Esophagus muscularis mucosa (tissue), 4 donors: Measurements from ENCODE around the gene STK32B. TPM values are rescaled to one million over a fixed set of nuclear protein-coding genes. Genes with fewer than 3 reads are reported as not detected.

Experiments used
- DNase-seq: peaks from one replicate; pipeline ENCODE4 v3.0.0-alpha.2; 2017; ENCODE audit errors: extremely low spot score
- H3K27ac ChIP-seq, 4 donors: fragments of 200-600 bp; sonication (generic); replicated peaks in 1 of 4; 1 replicate in 3 of 4; 2 replicates in 1 of 4; pipeline ENCODE4 v1.5.1; 2016 to 2019; ENCODE audit warnings: mild to moderate bottlenecking in 1 of 4
- H3K27me3 ChIP-seq, 4 donors: fragments of 200-600 bp; sonication (generic); one replicate each; pipeline versions ENCODE4 v1.5.1 to v1.6.0; 2016 to 2019
- H3K36me3 ChIP-seq, 4 donors: fragments of 200-600 bp; sonication (generic); one replicate each; pipeline ENCODE4 v1.5.1; 2016 to 2019
- H3K4me1 ChIP-seq, 4 donors: fragments of 200-600 bp; sonication (generic); one replicate each; pipeline ENCODE4 v1.5.1; 2016 to 2019
- H3K4me3 ChIP-seq, 4 donors: fragments of 200-600 bp; sonication (generic); 1 replicate in 2 of 4; 2 replicates in 2 of 4; pipeline ENCODE4 v1.5.1; 2016 to 2019; ENCODE audit warnings: mild to moderate bottlenecking in 4 of 4, moderate library complexity in 1 of 4
- H3K9me3 ChIP-seq, 4 donors: fragments of 200-600 bp; sonication (generic); 1 replicate in 3 of 4; 2 replicates in 1 of 4; pipeline ENCODE4 v1.5.1; 2016 to 2019
- EP300 ChIP-seq: sonication (generic); formaldehyde crosslinking; IDR thresholded peaks from one replicate; pipeline ENCODE4 v1.6.1; 2017; ENCODE audit warnings: antibody characterized with exemption
- POLR2A ChIP-seq: fragments of 450-650 bp; IDR thresholded peaks from one replicate; pipeline ENCODE4 v1.6.1; 2017; ENCODE audit warnings: antibody characterized with exemption, moderate library complexity, mild to moderate bottlenecking, low read depth
- POLR2AphosphoS5 ChIP-seq, 2 donors: sonication (generic); formaldehyde crosslinking; IDR thresholded peaks; one replicate each; pipeline ENCODE4 v1.6.1; 2017; ENCODE audit warnings: antibody characterized with exemption in 2 of 2
- WGBS: methylation state at CpG from one replicate; pipeline ENCODE4 v1.1.5; 2018; 5-methylcytosine and 5-hydroxymethylcytosine counted together
- intact Hi-C: fragments of 100-400 bp; cut with DNase I; formaldehyde crosslinking; loops from one replicate; pipeline ENCODE4 v1.15.1; 2023
- total RNA-seq, 4 donors: library from RNA; depleted of rRNA; stranded (reverse); fragments of >200 nt; gene quantifications; one replicate each; pipeline versions ENCODE4 v1.1.0 to v1.2.1, GENCODE V29; 2016
- TF ChIP-seq, protein P1 (sequence below), 3 experiments: fragments of 200-600 bp in 2 of 3; fragments of 450-650 bp in 1 of 3; sonication (generic) in 2 of 3; IDR thresholded peaks; one replicate each; pipeline ENCODE4 v1.5.1; 2017 to 2019; ENCODE audit warnings: antibody characterized with exemption in 3 of 3, mild to moderate bottlenecking in 2 of 3, moderate library complexity in 1 of 3

STK32B gene
- total RNA-seq, 4 donors from 2014 or later, result 1.7 to 3.8 (median 2.7) TPM

DNA sequence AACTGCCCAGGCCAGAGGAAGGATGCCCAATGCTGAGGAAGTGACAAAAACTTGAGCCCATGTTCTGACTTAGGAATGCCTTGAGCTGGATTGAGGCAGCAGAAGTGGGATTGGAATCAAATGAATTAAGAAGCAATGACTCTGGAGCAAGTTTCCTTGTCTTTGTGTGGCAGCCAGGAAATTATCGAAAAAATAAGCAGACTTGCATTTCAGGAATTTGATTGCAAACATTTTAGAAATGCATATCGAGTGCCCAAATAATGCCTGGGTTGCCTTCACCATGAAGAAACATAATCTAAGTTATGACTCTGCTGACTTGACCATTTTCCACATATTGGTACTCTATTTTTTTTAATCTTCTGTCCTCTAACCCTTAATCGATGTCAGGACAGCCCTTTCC lies 41.5 kb upstream of the STK32B start:
- DNase-seq, result no peak
- WGBS, result 83% methylated on average over 3 of the region's 3 CpGs
- H3K36me3 ChIP-seq, result no peaks in the 10 kb centered on the region
- TF ChIP-seq EP300, result no peak
- no peak for TF ChIP-seq POLR2AphosphoS5 (IDR thresholded peaks at IDR 0.05)
- peaks cover 0 to 7% (median 0%) of the 10 kb centered on the region in 4 donors for H3K27me3 ChIP-seq
- H3K4me1 ChIP-seq, result no peaks in the 10 kb centered on the region
- intact Hi-C loops, result no loop called here
- H3K27ac ChIP-seq, result no peak overlapping the region
- no peaks in the 10 kb centered on the region for H3K9me3 ChIP-seq
- no peak overlapping the region for H3K4me3 ChIP-seq

DNA sequence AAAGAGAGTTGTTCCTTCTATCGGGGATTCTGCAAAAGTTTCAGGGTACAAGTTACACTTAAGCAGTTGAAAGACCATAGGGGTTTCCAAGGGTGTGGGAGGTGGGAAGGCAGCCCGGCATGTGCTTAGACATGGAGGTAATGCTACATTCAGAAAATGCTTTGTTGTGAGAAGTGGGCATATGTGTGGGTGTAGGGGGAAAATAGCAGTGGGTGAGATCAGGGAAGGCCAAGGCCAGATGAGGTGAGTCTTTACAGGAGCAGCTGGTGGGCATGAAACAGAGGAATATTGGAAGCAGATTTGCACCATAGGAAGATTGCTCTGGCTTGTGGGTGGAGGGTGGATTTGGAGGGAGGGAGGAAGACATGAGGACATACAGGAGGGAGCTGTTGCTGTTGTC lies 40.3 kb upstream of the STK32B start:
- 86% methylated on average over 2 of the region's 2 CpGs for WGBS

DNA sequence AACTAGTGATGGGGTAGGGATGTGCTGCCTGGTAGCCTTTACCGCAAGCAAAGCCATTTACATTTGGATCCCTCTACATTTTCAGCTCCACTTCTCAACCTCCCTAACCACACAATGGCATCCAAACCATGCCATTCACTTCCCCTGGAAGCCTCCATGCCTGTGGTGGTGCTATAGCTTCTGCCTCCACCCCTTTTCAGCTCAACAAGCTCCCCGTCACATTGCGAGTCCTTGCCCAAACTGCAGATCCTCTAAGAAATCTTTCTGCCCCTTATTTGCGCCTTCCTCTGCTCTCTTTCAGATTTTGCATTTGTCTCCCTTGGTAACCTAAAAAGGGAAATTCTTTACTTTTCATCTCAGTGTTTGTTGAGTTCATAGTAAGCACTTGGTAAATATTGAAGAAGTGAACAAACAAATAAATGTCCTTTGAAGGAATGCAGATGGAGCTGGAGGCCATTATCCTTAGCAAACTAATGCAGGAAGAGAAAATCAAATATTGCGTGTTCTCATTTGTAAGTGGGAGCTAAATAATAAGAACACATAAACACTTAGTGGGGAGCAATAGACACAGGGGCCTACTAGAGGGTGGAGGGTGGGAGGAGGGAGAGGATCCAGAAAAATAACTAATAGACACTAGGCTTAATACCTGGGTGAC lies 38.9 kb upstream of the STK32B start:
- peaks cover 0 to 22% (median 4%) of the 10 kb centered on the region in 4 donors for H3K27me3 ChIP-seq
- no peak overlapping the region for H3K27ac ChIP-seq
- H3K4me3 ChIP-seq, result no peak overlapping the region
- H3K4me1 ChIP-seq, result no peaks in the 10 kb centered on the region
- 93% methylated on average over 5 of the region's 5 CpGs for WGBS
- no peaks in the 10 kb centered on the region for H3K36me3 ChIP-seq
- DNase-seq, result no peak
- intact Hi-C loops, result no loop called here
- TF ChIP-seq POLR2A (no peak), POLR2AphosphoS5 (IDR thresholded peaks at IDR 0.05) (no peak)
- no peaks in the 10 kb centered on the region for H3K9me3 ChIP-seq

More for the DNA sequence above, 40.3 kb upstream of the STK32B start:
- H3K27ac ChIP-seq, result no peak overlapping the region
- TF ChIP-seq EP300 (no peak), POLR2A (no peak), POLR2AphosphoS5 (IDR thresholded peaks at IDR 0.05) (no peak)
- TF ChIP-seq, protein P1, sequence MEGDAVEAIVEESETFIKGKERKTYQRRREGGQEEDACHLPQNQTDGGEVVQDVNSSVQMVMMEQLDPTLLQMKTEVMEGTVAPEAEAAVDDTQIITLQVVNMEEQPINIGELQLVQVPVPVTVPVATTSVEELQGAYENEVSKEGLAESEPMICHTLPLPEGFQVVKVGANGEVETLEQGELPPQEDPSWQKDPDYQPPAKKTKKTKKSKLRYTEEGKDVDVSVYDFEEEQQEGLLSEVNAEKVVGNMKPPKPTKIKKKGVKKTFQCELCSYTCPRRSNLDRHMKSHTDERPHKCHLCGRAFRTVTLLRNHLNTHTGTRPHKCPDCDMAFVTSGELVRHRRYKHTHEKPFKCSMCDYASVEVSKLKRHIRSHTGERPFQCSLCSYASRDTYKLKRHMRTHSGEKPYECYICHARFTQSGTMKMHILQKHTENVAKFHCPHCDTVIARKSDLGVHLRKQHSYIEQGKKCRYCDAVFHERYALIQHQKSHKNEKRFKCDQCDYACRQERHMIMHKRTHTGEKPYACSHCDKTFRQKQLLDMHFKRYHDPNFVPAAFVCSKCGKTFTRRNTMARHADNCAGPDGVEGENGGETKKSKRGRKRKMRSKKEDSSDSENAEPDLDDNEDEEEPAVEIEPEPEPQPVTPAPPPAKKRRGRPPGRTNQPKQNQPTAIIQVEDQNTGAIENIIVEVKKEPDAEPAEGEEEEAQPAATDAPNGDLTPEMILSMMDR (IDR thresholded peaks at IDR 0.05), result no peak
- no peaks in the 10 kb centered on the region for H3K9me3 ChIP-seq
- H3K27me3 ChIP-seq, result peaks cover 0 to 10% (median 2%) of the 10 kb centered on the region in 4 donors
- intact Hi-C loops, result no loop called here
- H3K36me3 ChIP-seq, result no peaks in the 10 kb centered on the region
- no peaks in the 10 kb centered on the region for H3K4me1 ChIP-seq
- H3K4me3 ChIP-seq, result no peak overlapping the region
- DNase-seq, result no peak

DNA sequence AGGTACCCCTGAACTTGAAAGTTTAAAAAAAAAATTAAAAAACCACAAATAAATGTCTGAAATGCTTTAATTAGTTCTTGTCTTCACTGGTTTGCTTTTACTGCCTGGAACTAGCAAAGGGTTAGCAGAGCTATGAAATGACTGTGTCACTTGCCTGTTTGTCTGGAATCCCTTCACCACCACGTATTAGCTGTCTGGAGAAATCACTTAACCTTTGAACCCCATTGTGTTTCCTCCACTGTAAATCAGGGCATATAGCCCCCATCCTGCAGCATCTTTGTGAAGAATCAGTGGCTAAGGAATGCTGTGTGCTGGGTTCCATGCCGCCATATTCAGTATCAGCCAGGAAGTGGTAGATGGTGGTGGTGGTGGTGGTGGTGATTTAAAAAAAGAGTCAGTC lies 38.3 kb upstream of the STK32B start:
- WGBS, result 58% methylated on average over 2 of the region's 2 CpGs
- Histone ChIP-seq H3K27ac (no peak overlapping the region), H3K4me1 (no peaks in the 10 kb centered on the region), H3K9me3 (no peaks in the 10 kb centered on the region), H3K27me3 (peaks cover 0 to 22% (median 4%) of the 10 kb centered on the region in 4 donors), H3K4me3 (no peak overlapping the region), H3K36me3 (no peaks in the 10 kb centered on the region)
- intact Hi-C loops, result no loop called here
- TF ChIP-seq POLR2AphosphoS5 (IDR thresholded peaks at IDR 0.05) (no peak), EP300 (no peak), POLR2A (no peak)
- TF ChIP-seq, protein P1 (IDR thresholded peaks at IDR 0.05), result no peak
- no peak for DNase-seq

DNA sequence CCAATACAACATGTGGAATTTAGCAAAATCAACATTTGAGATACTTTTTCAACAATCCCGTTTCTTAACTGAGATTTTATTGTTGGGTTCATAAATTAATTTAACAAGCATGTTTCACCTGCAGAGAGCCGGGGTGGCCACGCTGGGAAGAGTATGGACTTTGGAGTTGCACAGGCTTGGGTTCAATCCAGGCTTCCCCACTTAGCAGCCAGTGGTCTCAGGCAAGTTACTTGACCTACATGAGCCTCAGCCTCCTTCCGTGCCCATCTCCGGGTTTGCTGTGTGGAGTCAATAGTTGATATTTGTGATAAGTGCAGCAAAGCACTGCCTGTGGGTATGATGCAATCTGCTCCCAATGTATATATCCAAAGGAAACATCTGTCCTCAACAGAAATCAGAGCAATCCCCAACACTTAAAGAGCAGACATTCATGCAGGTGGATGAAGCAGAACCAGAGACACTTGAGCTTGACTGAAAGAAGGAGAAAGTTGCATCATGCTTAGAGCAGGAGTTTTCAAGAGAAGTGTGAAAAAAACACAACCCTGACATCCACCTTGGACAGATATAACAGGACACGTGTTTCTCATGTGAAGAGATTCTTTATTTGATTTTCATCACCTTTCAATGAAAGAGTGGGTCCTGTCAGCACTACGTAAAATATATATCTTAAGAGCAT lies 37.1 kb upstream of the STK32B start:
- WGBS, result 73% methylated on average over 7 of the region's 7 CpGs
- Histone ChIP-seq H3K4me3 (no peak overlapping the region), H3K9me3 (no peaks in the 10 kb centered on the region), H3K36me3 (no peaks in the 10 kb centered on the region), H3K4me1 (peaks cover 0 to 3% (median 2%) of the 10 kb centered on the region in 4 donors), H3K27me3 (peaks cover 0 to 28% (median 4%) of the 10 kb centered on the region in 4 donors), H3K27ac (no peak overlapping the region)
- TF ChIP-seq EP300 (no peak), POLR2A (no peak), POLR2AphosphoS5 (IDR thresholded peaks at IDR 0.05) (no peak)
- TF ChIP-seq, protein P1 (IDR thresholded peaks at IDR 0.05), result no peak
- DNase-seq, result no peak
- intact Hi-C loops, result no loop called here
